ENCODE data around the gene IL7R. TPM values are rescaled to one million over a fixed set of nuclear protein-coding genes. Genes with fewer than 3 reads are reported as not detected.
"Not testable (repeated sequence)": the region's sequence is repeated elsewhere in the genome, so short reads cannot be mapped to it uniquely, and the experiment has no call there.

The IL7R gene
- total RNA-seq, 6 experiments from 2014 or later: 0.75 to 7.4 (median 2.2) TPM

DNA sequence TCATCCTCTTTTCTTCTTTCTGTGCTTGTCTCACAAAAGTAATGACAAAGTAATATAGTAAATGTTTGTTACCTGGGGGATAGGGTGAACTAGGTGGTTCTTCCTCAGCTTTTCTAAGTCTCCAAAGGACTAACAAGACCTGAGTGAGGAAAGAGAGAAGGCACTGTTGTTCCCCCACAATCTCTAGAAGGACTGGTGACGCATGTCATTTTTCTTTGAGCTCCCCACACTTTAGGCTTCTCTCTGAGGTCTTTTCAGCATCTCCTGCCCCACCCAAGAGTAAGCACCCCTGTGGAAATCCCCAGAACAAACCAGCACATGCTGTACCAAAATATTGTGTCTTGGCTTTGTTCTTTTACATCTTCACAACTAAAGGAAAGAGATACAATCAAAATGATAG, 2.4 kb upstream of the IL7R start:
- no CpG with 5 or more reads among the region's 1 CpG for WGBS (ENCODE audit: insufficient coverage, low coverage, low lambda C conversion rate, missing lambda C conversion rate)
- Histone ChIP-seq H3K27me3 (no peaks in the 10 kb centered on the region), H3K9me3 (no peaks in the 10 kb centered on the region), H3K4me1 (no peaks in the 10 kb centered on the region), H3K4me3 (no peak overlapping the region), H3K27ac (no peak overlapping the region), H3K36me3 (no peaks in the 10 kb centered on the region)
- DNase-seq (no peak), ATAC-seq (peak in 1 of 4 donors; percentile 25)
- TF ChIP-seq, protein P1, sequence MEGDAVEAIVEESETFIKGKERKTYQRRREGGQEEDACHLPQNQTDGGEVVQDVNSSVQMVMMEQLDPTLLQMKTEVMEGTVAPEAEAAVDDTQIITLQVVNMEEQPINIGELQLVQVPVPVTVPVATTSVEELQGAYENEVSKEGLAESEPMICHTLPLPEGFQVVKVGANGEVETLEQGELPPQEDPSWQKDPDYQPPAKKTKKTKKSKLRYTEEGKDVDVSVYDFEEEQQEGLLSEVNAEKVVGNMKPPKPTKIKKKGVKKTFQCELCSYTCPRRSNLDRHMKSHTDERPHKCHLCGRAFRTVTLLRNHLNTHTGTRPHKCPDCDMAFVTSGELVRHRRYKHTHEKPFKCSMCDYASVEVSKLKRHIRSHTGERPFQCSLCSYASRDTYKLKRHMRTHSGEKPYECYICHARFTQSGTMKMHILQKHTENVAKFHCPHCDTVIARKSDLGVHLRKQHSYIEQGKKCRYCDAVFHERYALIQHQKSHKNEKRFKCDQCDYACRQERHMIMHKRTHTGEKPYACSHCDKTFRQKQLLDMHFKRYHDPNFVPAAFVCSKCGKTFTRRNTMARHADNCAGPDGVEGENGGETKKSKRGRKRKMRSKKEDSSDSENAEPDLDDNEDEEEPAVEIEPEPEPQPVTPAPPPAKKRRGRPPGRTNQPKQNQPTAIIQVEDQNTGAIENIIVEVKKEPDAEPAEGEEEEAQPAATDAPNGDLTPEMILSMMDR (IDR thresholded peaks at IDR 0.05): no peak
- TF ChIP-seq POLR2A (IDR thresholded peaks at IDR 0.05): peak; percentile 17
- intact Hi-C loops (cut with DNase I): no loop called here

DNA sequence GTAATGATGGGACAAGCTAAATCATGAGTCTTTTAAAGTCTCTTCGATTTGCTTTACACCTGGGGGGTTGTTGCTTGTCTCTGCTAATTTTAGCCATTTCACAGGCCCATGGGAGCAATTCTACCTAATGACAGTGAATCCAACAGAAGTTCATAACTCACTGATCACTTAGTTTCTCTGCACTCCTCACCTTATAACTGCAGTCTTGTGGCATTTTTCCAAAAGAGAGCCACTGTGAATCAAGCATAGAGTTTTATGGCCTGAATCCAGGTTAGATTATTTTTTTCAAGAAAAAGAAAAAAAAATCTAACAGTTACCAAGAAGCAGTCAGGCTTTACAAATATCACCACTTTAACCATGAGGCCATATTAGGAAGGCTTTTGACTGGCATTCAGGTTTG, 1.5 kb upstream of the IL7R start:
- Histone ChIP-seq H3K27ac (no peak overlapping the region), H3K36me3 (no peaks in the 10 kb centered on the region), H3K4me3 (no peak overlapping the region), H3K4me1 (no peaks in the 10 kb centered on the region), H3K27me3 (no peaks in the 10 kb centered on the region), H3K9me3 (no peaks in the 10 kb centered on the region)
- TF ChIP-seq, protein P1 (IDR thresholded peaks at IDR 0.05): no peak
- TF ChIP-seq POLR2A (IDR thresholded peaks at IDR 0.05): no peak
- ATAC-seq: no peak
- no peak for DNase-seq
- intact Hi-C loops (cut with DNase I): no loop called here
- 45% methylated on average over 1 of the region's 1 CpG for WGBS (ENCODE audit: insufficient coverage, low coverage, low lambda C conversion rate, missing lambda C conversion rate)

DNA sequence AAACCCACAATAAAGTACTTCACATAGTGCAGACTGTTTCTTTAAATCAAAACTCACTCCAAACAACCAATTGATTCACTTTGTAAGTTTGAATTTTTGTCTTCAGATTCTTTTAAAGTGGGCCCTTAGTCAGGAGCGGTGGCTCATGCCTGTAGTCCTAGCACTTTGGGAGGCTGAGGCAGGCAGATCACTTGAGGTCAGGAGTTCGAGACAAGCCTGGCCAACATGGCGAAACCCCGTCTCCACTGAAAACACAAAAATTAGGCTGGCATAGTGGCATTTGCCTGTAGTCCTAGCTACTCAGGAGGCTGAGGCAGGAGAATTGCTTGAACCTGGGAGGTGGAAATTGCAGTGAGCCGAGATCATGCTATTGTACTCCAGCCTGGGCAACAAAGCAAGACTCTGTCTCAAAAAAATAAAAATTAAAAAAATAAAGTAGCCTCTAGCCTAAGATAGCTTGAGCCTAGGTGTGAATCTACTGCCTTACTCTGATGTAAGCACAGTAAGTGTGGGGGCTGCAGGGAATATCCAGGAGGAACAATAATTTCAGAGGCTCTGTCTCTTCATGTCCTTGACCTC, 416 bp upstream of the IL7R start:
- H3K9me3 ChIP-seq; H3K27ac ChIP-seq; H3K27me3 ChIP-seq; intact Hi-C loops (cut with DNase I); H3K36me3 ChIP-seq; H3K4me3 ChIP-seq; H3K4me1 ChIP-seq; DNase-seq: not testable (repeated sequence)
- 84% methylated on average over 5 of the region's 5 CpGs for WGBS (ENCODE audit: insufficient coverage, low coverage, low lambda C conversion rate, missing lambda C conversion rate)
- peak in 1 of 4 donors; percentile 57 for ATAC-seq

DNA sequence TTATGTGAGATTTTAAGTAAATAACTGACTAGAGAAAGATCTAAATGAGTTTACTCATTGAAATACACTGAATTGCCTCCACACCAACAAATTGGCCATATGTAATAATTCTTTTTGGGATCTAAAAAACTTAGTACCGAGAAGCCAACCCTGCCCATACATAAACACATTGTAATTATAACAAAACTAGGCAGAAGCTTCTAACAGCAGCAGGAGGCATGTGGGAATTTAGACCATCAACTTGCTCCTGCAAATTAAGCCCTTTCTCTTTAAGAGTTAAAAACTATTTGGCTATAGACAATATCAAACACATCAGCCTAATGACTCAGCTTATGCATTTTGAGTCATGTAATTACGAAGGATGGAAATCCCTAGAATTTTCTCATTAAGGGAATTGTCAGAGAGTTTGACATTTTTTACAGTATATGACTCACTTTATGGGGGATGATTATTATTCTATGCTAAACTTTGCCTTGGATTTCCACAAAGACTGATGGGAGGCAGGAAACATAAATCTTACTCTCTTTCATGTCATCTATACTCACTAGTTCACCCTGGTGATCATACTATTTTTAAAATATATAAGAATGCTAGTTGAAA, 1.0 kb downstream of the IL7R start:
- intact Hi-C loops (cut with DNase I): no loop called here
- ATAC-seq (no peak), DNase-seq (no peak)
- WGBS (ENCODE audit: insufficient coverage, low coverage, low lambda C conversion rate, missing lambda C conversion rate): 31% methylated on average over 2 of the region's 2 CpGs
- no peaks in the 10 kb centered on the region for H3K9me3 ChIP-seq
- no peaks in the 10 kb centered on the region for H3K27me3 ChIP-seq
- H3K4me3 ChIP-seq: no peak overlapping the region
- H3K36me3 ChIP-seq: no peaks in the 10 kb centered on the region
- H3K4me1 ChIP-seq: no peaks in the 10 kb centered on the region
- TF ChIP-seq, protein P1 (IDR thresholded peaks at IDR 0.05): no peak
- TF ChIP-seq POLR2A (IDR thresholded peaks at IDR 0.05): no peak
- no peak overlapping the region for H3K27ac ChIP-seq

DNA sequence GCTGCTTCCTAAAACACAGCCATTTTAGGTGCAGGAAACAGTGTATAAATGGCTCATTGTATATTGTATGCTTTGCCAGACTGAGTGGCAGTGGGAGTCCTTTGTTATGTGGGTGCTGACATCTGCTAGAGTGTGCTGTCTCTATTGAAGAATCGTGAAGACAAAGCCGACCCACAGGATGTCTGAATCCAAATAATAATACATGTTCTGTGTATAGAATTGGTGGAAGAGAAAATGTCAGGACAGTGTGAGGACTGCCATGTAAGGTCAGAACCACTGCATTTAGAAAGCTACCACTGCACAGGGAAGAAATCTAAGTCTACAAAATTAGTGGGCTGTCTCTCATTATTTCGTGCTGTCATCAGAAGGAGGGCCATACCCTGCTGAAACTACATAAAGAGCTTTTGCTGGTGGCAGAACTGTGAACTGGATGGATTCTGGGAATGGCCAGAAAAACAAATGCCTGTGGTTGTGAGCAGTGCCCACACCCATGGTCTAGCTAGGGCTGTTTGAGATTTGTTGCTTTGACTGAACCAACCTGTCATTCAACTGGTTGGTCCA, 2.5 kb downstream of the IL7R start:
- H3K4me1 ChIP-seq: no peaks in the 10 kb centered on the region
- intact Hi-C loops (cut with DNase I): no loop called here
- DNase-seq (no peak), ATAC-seq (no peak)
- H3K36me3 ChIP-seq: no peaks in the 10 kb centered on the region
- WGBS (ENCODE audit: insufficient coverage, low coverage, low lambda C conversion rate, missing lambda C conversion rate): 39% methylated on average over 3 of the region's 3 CpGs
- no peaks in the 10 kb centered on the region for H3K27me3 ChIP-seq
- H3K4me3 ChIP-seq: no peak overlapping the region
- no peak for TF ChIP-seq POLR2A (IDR thresholded peaks at IDR 0.05)
- TF ChIP-seq, protein P1 (IDR thresholded peaks at IDR 0.05): no peak
- no peak overlapping the region for H3K27ac ChIP-seq
- no peaks in the 10 kb centered on the region for H3K9me3 ChIP-seq

Measured in right lobe of liver (tissue), 6 donors.